ENCODE results near the gene MYO6.
"Not testable (repeated sequence)": the region's sequence is repeated elsewhere in the genome, so short reads cannot be mapped to it uniquely, and the experiment has no call there.

The MYO6 gene

GRCh38 chr6:75748743-75749538, at the start of gene MYO6:
MYO6 (plus strand) TSS chr6:75749239; CDS start chr6:75817548, 68,309 bp downstream.
- peak; percentile 59 for DNase-seq

- not testable (repeated sequence) for DNase-seq
These were observed 40.7 kb upstream of the MYO6 start for GRCh38 chr6:75708334-75708733.

DNA sequence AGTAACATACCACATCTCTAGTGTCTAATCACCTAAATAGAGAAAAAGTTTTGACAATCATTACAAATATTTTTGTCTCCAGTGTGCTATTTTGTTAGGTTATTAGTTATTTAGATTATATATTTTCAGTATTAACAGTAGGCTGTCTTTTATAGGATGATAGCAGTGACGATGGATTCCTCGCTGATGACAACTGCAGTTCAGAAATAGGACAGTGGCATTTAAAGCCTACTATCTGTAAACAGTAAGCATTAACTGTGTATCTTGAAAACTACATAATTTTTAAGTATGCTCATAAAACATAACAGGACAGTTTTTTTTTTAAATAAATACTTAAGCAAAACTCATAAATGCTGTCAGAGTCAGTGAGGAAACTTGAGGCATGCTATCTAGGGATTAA, 37.9 kb upstream of the MYO6 start:
- DNase-seq, result no peak

DNA sequence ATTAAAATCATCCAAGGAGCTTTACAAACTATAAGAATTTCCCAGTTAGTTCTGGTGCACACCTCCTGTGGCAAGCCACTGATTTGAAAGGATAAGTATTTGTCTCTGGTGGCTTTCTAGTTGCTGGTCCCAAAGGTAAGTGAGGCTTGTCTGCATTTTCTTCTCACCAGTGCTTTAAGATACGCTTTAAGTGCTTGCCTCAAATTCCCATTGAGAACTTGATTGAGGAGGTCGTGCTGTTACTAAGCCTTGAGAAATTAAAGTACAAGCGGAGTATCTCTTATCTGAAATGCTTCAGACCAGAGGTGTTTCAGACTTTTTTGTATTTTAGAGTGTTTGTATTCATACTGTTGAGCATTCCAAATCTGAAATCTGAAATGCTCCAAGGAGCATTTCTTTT, 29.9 kb upstream of the MYO6 start:
- DNase-seq, result no peak

DNA sequence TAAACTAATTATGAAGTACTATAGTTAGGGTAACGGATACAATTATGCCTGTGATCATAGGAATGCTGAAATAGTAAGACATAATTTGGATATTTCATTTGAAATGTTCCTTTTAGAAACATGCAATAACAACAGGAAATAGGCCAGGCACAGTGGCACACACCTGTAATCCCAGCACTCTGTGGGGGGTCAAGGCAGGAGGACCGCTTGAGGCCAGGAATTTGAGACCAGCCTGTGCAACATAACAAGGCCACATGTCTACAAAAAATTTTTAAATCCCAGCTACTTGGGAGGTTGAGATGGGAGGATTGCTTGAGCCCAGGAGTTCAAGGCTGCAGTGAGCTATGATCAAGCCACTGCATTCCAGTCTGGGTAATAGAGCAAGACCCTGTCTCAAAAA, 25.7 kb upstream of the MYO6 start:
- no peak for DNase-seq

DNA sequence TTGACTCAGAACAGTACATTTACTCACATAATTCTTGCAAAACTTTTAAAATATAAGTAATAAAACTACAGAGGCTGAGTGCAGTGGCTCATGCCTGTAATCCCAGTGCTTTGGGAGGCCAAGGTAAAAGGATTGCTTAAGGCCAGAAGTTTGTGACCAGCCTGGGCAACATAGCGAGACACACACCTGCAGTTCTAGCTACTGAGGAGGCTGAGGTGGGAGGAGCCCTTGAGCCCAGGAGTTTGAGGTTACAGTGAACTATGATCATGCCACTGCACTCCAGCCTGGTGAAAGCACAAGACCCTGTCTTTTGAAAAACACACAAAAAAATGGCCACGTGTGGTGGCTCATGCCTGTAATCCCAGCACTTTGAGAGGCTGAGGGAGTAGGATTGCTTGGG, 21.8 kb upstream of the MYO6 start:
- DNase-seq, result no peak

DNA sequence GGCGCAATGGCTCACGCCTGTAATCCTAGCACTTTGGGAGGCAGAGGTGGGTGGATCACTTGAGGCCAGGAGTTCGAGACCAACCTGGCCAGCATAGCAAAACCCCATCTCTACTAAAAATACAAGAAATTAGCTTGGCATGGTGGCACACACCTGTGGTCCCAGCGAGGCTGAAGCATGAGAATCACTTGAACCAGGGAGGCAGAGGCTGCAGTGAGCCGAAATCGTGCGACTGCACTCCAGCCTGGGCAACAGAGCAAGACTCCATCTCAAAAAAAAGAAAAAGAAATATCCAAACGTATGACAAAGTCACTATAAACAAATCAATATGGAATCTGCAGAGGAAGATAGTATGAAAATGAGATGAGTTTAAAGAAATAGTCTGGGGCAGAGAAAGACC, 18.0 kb upstream of the MYO6 start:
- not testable (repeated sequence) for DNase-seq

GRCh38 chr6:75735491-75736186, 13.4 kb upstream of the MYO6 start:
- DNase-seq, result no peak

- DNase-seq, result no peak
These were observed 5.1 kb upstream of the MYO6 start for GRCh38 chr6:75743971-75744370.

GRCh38 chr6:75745404-75745803, 3.6 kb upstream of the MYO6 start:
- no peak for DNase-seq

DNA sequence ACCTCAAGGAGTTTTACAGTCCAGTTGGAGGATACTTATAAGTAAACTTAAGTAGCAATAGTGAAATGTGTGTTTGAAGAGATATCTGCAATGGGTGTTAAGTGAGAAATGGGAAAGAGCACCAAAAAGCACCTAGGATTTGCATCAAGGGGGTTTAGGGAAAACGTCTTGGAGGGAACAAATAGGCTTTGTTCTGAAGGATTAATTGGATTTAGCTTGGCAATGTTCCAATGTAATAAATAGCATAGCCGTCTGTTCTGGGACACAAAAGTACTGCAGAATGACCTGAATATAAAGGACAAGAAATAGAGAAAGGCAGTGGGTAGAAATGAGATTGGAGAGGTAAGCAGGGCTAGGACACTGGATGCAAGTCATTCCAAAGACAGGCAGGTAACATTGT, 2.8 kb upstream of the MYO6 start:
- DNase-seq, result no peak

GRCh38 chr6:75747152-75747992, 1.7 kb upstream of the MYO6 start:
- DNase-seq, result no peak

DNA sequence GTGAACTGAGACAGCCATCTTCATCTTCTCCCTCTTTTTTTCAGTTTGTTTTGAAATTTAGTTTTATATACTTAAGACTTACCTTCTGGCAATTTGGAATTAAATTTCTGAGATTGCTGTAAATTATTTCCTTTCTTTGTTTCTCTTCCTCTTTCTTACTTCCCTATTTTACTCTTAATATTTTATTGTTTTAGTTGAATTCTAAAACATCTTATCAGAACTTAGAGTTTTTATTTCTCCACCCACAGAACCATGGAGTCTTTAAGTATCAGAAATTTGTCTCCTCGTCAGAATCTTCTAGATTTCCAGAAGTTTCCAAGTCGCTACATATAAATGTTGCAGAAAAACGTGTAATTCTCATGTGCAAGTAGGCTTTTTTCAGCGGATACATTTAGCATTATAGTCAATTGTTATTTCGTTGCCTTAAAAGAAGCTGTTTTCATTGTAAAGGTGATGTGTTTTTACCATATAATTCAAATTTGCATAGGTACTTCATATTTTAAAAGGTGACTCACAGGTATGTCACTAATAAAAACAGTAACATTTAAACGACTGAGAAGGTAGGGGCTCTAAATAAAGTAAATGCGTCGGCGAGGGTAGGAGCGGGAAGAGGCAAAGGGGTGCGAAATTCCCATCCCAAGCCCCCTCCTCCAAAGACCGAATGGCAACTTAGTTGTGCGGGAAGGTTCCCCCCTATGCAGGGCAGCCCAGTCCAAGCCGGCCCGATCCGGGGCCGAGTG, 866 bp upstream of the MYO6 start:
- no peak for DNase-seq

DNA sequence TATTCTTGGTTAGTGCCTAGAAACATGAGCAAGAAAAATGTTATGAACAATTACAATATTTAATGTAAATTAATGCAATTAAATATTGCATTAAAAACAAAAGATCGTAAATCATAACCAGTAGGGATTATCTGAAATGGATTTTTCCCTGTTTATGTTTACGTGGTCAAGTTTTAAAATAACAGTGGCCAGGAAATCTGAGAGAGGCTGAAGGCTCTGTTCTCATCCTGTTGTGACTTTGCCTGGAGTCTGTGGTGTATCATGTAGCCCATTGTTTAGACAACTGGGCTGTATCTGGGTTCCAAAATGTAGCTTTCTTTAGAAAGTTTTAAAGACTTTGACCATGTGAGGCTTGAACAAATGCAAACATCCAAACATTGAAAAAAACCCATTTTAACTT, 2.4 kb downstream of the MYO6 start:
- DNase-seq, result no peak

GRCh38 chr6:75752365-75752764, 3.3 kb downstream of the MYO6 start:
- DNase-seq, result no peak

- no peak for DNase-seq
These were observed 6.7 kb downstream of the MYO6 start for GRCh38 chr6:75755704-75756103.

DNA sequence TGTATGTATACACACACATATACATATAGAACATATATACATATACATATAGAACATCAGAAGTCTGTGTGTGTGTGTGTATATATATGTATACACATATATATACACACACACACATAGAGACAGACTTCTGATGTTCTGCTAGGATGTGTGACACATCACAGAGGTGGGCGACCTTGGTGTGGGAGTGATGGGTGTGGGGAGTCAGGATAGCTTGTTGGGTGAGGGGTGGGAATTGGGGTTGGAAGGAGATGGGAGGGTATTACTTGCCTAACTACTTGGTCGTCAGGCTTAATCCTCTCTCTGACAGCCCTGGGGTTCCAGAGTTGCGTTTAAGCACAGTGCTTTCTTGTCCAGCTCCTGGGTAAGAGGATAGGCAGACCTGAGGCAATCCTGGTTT, 8.3 kb downstream of the MYO6 start:
- DNase-seq, result no peak

DNA sequence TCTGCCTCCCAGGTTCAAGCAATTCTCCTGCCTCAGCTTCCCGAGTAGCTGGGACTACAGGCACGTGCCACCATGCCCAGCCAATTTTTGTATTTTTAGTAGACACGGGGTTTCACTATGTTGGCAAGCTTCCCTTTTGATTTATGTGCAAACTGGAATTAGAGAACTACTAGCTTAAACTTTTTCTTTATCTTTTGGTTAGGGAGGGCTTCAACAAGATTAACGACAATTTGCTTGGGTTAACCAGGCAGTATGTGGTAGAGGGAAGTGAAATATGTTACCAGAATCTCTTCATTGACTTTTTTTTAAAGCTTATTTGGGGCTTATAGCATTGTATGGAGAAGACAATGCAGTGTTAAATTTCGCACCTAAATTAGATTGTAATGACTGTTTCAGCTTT, 9.0 kb downstream of the MYO6 start:
- DNase-seq, result no peak

DNA sequence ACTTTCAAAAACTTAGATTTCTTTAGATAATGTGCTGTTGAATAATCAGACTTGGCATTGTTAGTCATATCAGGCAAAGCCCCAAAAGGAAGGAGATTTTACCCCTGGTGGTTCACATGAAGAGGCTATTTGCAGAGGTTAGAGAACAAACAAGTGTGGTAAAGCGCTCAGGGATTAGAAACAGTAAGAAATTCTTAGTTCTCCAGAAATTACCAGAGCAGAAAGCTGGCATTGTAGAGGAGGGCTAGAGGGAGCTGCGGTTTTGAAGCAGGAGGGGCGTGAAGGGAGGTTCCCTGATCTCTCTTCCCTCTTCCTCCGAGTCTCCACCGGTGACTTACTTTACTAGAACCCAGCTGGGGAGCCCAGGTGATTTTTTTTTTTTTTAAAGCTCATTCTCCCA, 10.2 kb downstream of the MYO6 start:
- DNase-seq, result no peak

GRCh38 chr6:75760320-75760719, 11.3 kb downstream of the MYO6 start:
- DNase-seq, result no peak

- DNase-seq, result no peak
These were observed 12.4 kb downstream of the MYO6 start for GRCh38 chr6:75761489-75761888.

- no peak for DNase-seq
These were observed 13.0 kb downstream of the MYO6 start for GRCh38 chr6:75762063-75762462.

- no peak for DNase-seq
These were observed 17.3 kb downstream of the MYO6 start for GRCh38 chr6:75766387-75766786.

Data from 8988T (cell line).